Left ventricle myocardium superior (tissue), 1 donor: ENCODE data around the gene LINGO4. TPM values are rescaled to one million over a fixed set of nuclear protein-coding genes. Genes with fewer than 3 reads are reported as not detected.

Experiments
- ATAC-seq: fragments of 200-7000 bp; cut with Tn5 transposase; one replicate; pipeline ENCODE4 v1.9.1; 2020; ENCODE audit warnings: mild to moderate bottlenecking, moderate library complexity
- DNase-seq: peaks from one replicate; pipeline ENCODE4 v3.0.0-alpha.2; 2020
- intact Hi-C: fragments of 100-400 bp; cut with micrococcal nuclease; formaldehyde crosslinking; loops from one replicate; pipeline ENCODE4 v1.11.0; 2022
- long read RNA-seq: library from polyadenylated mRNA; unstranded; transcript quantifications from one replicate; pipeline ENCODE4 v2.0.0, GENCODE V29; 2021
- total RNA-seq: library from RNA; stranded (reverse); fragmentation: NEBNext Ultra II Directional; extraction: Animal tissue kit (Norgen Biotek cat#: 25700); gene quantifications from one replicate; pipeline ENCODE4 v1.2.1, GENCODE V29; 2021
- donor health status: DM: no; HTN: yes; CAD: no; lungs with severe emphysema.

Gene LINGO4, protein sequence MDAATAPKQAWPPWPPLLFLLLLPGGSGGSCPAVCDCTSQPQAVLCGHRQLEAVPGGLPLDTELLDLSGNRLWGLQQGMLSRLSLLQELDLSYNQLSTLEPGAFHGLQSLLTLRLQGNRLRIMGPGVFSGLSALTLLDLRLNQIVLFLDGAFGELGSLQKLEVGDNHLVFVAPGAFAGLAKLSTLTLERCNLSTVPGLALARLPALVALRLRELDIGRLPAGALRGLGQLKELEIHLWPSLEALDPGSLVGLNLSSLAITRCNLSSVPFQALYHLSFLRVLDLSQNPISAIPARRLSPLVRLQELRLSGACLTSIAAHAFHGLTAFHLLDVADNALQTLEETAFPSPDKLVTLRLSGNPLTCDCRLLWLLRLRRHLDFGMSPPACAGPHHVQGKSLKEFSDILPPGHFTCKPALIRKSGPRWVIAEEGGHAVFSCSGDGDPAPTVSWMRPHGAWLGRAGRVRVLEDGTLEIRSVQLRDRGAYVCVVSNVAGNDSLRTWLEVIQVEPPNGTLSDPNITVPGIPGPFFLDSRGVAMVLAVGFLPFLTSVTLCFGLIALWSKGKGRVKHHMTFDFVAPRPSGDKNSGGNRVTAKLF
- total RNA-seq: 0.67 TPM
- long read RNA-seq: 0 reads

DNA sequence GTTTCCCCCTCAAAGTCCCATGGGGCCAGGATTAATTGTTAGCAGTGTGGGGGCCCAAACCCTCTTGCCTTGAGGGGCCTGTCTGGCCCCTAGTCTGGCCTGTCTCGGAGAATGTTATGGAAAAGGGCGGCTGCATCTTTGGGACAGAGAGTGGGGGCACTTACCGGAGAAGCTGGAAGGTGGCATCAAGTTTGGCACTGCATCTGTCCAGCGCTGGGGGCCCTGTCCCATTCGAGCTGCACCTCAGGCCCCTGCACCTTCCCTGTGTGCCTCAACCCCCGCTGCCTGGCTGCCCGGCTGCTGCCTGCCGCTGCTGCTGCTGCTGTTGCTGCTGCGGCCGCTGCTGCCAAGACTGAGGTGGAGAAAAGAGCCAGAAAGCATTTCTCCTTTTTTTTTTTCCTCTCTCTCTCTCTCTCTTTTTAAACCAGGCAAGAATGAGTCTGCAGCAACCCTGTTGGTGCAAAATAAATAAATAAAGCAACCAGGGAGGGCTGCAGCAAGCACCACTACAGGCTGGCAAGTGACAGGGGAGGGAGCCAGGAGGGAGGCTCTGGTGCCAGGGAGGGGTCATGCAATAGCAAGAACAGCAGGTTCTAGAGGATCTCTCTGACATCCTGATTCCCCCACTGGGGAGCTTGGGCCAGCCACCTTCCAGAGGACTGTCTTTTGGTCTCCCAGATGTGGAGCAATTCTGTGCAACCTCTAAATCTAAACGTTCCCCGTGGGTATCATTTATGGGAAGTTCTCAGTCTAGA is at the start of gene LINGO4:
LINGO4 (minus strand) TSS at position 354 of the 755 bp plus-strand sequence. CDS start 2,715 bp downstream, outside the sequence.
- no peak for ATAC-seq
- intact Hi-C loops: no loop called here
- DNase-seq: no peak

GRCh38 chr1:151854658-151855057 is 49.4 kb upstream of the LINGO4 start:
- ATAC-seq (no peak), DNase-seq (no peak)
- intact Hi-C loops: no loop called here

DNA sequence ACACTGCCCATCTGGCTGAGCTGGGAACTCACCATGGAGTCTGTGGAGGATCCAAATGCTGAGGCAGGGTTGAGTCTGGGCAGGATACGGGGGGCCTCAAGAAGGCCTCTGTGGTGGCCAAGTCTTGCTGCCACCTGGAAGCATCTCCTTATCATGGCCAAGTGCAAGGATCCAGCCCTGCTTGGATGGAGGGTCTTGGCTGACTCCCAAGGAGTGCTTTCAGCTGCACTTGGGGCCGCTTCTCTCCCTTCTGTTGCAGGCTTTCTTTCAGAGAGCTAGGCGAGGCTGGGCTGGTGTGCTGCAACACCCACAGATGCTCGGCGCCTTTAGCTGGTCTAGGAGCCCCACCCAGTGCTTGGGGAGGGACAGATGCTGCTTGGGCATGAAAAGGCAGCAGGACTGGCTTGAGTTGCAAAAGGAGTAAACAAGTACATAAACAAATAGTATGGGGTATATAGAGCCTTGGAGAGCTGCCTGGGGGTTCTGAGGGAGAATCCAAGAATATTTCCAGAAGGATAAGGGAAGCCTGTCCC is 48.3 kb upstream of the LINGO4 start, which contains the start of gene THEM5:
THEM5 (minus strand) TSS at position 302 of the 533 bp plus-strand sequence; CDS start at position 155, 147 bp downstream.
- DNase-seq (no peak), ATAC-seq (no peak)
- intact Hi-C loops: no loop called here

DNA sequence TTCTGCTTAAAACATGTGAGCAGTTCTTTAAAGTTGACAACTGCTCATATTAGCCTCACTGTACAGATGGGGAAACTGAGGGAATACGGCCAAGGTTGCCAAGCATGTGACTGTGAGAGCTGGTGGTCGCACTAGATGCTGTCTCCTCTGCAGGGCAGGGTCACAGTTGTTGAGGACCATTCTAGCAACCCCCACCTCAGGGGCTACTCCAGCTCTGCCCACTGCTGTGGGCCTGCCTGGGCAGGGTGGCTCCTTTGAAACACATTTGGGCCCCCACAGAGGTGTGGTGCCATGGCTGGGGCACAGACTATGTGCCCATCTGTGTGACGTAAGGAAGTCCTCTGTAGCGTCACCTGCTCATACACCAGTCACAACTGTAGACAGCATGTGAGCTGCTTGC is 47.5 kb upstream of the LINGO4 start:
- ATAC-seq (no peak), DNase-seq (no peak)
- intact Hi-C loops: no loop called here

- intact Hi-C loops: no loop called here
- DNase-seq (no peak), ATAC-seq (no peak)
Measured at GRCh38 chr1:151851886-151852285, 46.7 kb upstream of the LINGO4 start.

- intact Hi-C loops: no loop called here
- DNase-seq: no peak
- no peak for ATAC-seq
Measured at GRCh38 chr1:151849871-151850270, 44.7 kb upstream of the LINGO4 start.

- intact Hi-C loops: no loop called here
- ATAC-seq: no peak
- DNase-seq: no peak
Measured at GRCh38 chr1:151849126-151849525, 43.9 kb upstream of the LINGO4 start.

DNA sequence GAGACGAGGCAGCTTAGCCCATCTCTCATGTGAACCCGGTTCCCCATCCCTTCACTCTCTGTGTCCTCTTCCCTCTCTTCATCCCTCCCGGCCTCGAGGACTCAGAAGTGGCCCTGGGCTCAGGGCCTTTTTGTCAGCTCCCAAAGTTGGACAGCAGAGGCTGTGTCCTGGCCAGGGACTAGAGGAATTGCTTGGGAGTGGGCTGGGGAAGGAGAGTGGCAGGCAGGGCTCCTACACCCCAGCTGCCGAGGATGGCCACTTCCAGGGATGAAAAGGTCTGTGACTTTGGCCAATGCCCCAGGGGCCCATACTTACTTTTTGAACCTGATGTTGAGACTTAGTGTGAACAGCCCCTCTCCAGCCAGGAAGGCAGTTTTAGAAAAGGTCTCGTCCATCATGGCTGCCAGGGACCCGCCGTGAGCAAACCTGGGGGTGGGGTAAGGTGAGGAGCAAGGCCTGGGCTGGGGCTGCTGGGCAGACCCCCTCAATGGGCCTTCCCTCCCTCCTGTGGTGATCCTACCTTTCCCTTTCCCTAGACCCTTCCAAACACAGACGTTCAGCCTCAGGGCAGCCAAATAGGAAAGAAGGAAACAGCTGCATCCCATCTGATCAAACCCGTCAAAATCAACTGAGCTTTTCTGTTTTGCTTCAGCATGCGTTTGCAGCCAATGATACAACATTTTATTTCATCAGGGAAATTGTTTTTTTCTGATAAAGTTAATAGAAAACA is 42.8 kb upstream of the LINGO4 start:
- ATAC-seq: peak; percentile 53
- intact Hi-C loops: no loop called here
- DNase-seq: no peak

- no peak for ATAC-seq
- DNase-seq: no peak
- intact Hi-C loops: no loop called here
Measured at GRCh38 chr1:151846686-151847237, 41.5 kb upstream of the LINGO4 start.

- ATAC-seq: no peak
- intact Hi-C loops: no loop called here
- DNase-seq: no peak
Measured at GRCh38 chr1:151846062-151846568, 40.9 kb upstream of the LINGO4 start.

DNA sequence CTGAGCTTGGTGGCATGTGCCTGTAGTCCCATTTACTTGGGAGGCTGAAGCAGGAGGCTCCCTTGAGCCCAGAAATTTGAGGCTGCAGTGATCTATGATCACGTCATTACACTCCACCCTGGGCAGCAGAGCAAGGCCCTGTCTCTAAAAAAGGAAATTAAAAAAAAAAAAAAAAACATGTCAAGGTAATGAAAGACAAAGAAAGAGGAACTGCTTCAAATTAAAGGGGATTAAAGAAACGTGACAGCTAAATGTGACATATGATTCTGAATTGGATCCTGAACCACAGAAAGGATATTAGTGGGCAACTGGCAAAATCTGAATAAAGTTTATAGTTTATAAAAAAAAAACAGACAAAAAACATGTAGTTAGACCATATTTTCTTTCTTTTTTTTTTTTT is 38.2 kb upstream of the LINGO4 start:
- intact Hi-C loops: no loop called here
- DNase-seq: no peak
- ATAC-seq: no peak

DNA sequence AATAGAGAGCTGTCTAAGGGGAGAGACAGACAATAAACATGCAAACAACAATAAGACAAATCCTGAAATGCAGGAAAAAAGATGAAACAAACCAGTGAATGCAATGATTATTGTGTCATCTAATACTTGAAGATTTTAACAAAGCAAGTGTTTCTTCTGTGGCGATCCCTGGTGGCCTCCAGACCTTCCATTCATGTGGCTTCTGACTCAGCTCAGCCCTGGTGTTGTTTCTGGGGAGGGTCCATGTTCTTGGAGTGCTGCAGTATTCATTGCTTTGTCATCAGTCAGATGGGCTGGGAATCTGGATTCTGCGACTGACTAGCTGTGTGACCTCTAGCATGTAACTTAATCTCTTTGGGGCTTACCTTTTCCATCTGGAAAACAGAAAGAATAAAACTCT is 35.9 kb upstream of the LINGO4 start:
- no peak for ATAC-seq
- DNase-seq: no peak
- intact Hi-C loops: no loop called here

GRCh38 chr1:151840421-151840820 is 35.2 kb upstream of the LINGO4 start:
- ATAC-seq: no peak

GRCh38 chr1:151839457-151840403 is 34.5 kb upstream of the LINGO4 start, which contains the start of gene C2CD4D:
Gene C2CD4D (minus strand): TSS chr1:151839820. CDS start chr1:151838989, 831 bp downstream.
- ATAC-seq (peak; percentile 62), DNase-seq (peak; percentile 58)
- intact Hi-C loops: loop anchor here (10.0 kb wide), 1 partner anchor 245 kb away; no protein-coding TSS in a partner anchor

More at GRCh38 chr1:151840421-151840820, 35.2 kb upstream of the LINGO4 start:
- no peak for DNase-seq
- intact Hi-C loops: no loop called here

DNA sequence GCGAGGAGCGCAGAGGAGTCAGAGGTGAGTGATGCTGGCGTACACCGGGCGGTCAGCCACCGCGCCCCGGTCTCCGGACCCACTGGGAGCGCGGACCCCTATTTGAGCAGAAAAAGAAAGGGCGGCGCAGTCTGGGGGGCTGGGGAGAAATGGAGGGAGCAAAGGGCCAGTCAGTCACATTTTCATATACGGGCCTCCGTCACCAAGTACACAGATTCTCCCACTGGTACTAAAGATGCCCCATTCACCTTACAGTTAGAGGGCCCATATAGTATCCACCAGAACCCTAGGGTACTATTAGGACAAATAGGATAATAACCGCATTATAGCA is 33.8 kb upstream of the LINGO4 start:
- ATAC-seq (no peak), DNase-seq (no peak)
- intact Hi-C loops: loop anchor here (10.0 kb wide), 1 partner anchor 244 kb away; no protein-coding TSS in a partner anchor

GRCh38 chr1:151838222-151839081 is 33.2 kb upstream of the LINGO4 start:
- ATAC-seq: peak; percentile 54
- DNase-seq: peak; percentile 54
- intact Hi-C loops: loop anchor here (10.0 kb wide), 1 partner anchor 244 kb away; no protein-coding TSS in a partner anchor
